Right lobe of liver (tissue), 6 donors: ENCODE measurements around the gene DUSP5. TPM values are rescaled to one million over a fixed set of nuclear protein-coding genes. Genes with fewer than 3 reads are reported as not detected.

Experiments used
- ATAC-seq, 4 donors: fragments of 200-7000 bp; cut with Tn5 transposase; one replicate each; pipeline ENCODE4 v1.9.1; 2020; ENCODE audit warnings: mild to moderate bottlenecking in 4 of 4, moderate library complexity in 4 of 4
- DNase-seq, 3 donors: peaks; one replicate each; pipeline ENCODE4 v3.0.0-alpha.2; 2020
- H3K27ac ChIP-seq, 3 donors: fragments of 200-600 bp; one replicate each; pipeline ENCODE4 v1.8.0; 2022
- H3K27me3 ChIP-seq, 2 donors: fragments of 200-600 bp; one replicate each; pipeline ENCODE4 v1.8.0; 2022
- H3K36me3 ChIP-seq, 4 donors: fragments of 200-600 bp; sonication (generic) in 1 of 4; one replicate each; pipeline versions ENCODE4 v1.5.1 to v1.8.0; 2017 to 2022; ENCODE audit warnings: control low read depth in 1 of 4
- H3K4me1 ChIP-seq, 4 donors: fragments of 200-600 bp; sonication (generic) in 1 of 4; one replicate each; pipeline versions ENCODE4 v1.5.1 to v1.8.0; 2017 to 2022; ENCODE audit warnings: control low read depth in 1 of 4
- H3K4me3 ChIP-seq, 3 donors: fragments of 200-600 bp; one replicate each; pipeline ENCODE4 v1.8.0; 2022
- H3K9me3 ChIP-seq, 4 donors: fragments of 200-600 bp; sonication (generic) in 1 of 4; one replicate each; pipeline versions ENCODE4 v1.5.1 to v1.8.0; 2017 to 2022; ENCODE audit warnings: control low read depth in 1 of 4
- POLR2A ChIP-seq: fragments of 450-650 bp; IDR thresholded peaks from one replicate; pipeline ENCODE4 v1.6.1; 2017; ENCODE audit warnings: antibody characterized with exemption, mild to moderate bottlenecking
- WGBS: methylation state at CpG from one replicate; pipeline ENCODE4 v1.1.6; 2018; ENCODE audit warnings: low coverage, low lambda C conversion rate; ENCODE audit not compliant: insufficient coverage; ENCODE audit errors: missing lambda C conversion rate; 5-methylcytosine and 5-hydroxymethylcytosine counted together
- intact Hi-C, 2 donors: fragments of 100-400 bp; cut with DNase I; formaldehyde crosslinking; loops; one replicate each; pipeline versions ENCODE4 v1.11.2 to v1.14.1; 2022
- total RNA-seq, 6 experiments: library from RNA; depleted of rRNA in 2 of 6; stranded (reverse); fragments of >200 nt in 2 of 6; fragmentation: NEBNext Ultra II Directional in 3 of 6; extraction: Animal tissue kit (Norgen Biotek cat#: 25700) in 3 of 6; gene quantifications; one replicate each; pipeline versions ENCODE4 v1.1.0 to v1.2.4, GENCODE V29; 2016 to 2023
- TF ChIP-seq, protein P1 (sequence below), 4 donors: fragments of 200-600 bp in 3 of 4; fragments of 450-650 bp in 1 of 4; IDR thresholded peaks; one replicate each; pipeline versions ENCODE4 v1.5.1 to v1.8.0; 2016 to 2022; ENCODE audit warnings: antibody characterized with exemption in 4 of 4, mild to moderate bottlenecking in 2 of 4
- donor health status: DM: no; HTN: yes; CAD: no.
- donor health status: DM: no; HTN: no; CAD: no.
- donor health status: DM: no; HTN: no; CAD: no.
- donor health status: DM: no; HTN: yes; CAD: no.
- donor health status: DM: no; HTN: yes; CAD: no.

DUSP5 gene
- total RNA-seq, 6 experiments from 2014 or later: 2.3 to 47.7 (median 10.8) TPM

DNA sequence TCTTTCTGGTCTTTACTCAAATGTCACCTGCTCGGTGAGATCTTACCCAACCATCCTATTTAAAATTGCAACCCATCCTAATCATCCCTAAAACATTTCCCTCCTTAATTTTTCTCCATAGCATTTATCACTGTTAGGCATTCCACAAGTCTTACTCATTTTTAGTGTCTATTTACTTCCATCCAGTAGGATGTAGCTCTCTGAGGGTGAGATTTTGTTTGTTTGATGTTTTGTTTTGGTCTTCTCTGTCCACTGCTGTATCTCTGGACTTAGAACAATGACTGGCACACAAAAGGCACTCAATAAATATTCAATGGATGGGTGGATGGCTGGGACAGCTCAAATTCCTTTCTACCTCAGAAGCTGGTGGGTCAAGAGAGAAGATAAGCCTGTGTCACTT lies 15.8 kb upstream of the DUSP5 start:
- no peak overlapping the region for H3K4me3 ChIP-seq
- intact Hi-C loops: no loop called here
- H3K27me3 ChIP-seq: no peaks in the 10 kb centered on the region
- DNase-seq: no peak
- no peaks in the 10 kb centered on the region for H3K4me1 ChIP-seq
- no peaks in the 10 kb centered on the region for H3K36me3 ChIP-seq
- WGBS: 70% methylated on average over 1 of the region's 1 CpG
- TF ChIP-seq, protein P1, sequence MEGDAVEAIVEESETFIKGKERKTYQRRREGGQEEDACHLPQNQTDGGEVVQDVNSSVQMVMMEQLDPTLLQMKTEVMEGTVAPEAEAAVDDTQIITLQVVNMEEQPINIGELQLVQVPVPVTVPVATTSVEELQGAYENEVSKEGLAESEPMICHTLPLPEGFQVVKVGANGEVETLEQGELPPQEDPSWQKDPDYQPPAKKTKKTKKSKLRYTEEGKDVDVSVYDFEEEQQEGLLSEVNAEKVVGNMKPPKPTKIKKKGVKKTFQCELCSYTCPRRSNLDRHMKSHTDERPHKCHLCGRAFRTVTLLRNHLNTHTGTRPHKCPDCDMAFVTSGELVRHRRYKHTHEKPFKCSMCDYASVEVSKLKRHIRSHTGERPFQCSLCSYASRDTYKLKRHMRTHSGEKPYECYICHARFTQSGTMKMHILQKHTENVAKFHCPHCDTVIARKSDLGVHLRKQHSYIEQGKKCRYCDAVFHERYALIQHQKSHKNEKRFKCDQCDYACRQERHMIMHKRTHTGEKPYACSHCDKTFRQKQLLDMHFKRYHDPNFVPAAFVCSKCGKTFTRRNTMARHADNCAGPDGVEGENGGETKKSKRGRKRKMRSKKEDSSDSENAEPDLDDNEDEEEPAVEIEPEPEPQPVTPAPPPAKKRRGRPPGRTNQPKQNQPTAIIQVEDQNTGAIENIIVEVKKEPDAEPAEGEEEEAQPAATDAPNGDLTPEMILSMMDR (IDR thresholded peaks at IDR 0.05): no peak
- TF ChIP-seq POLR2A: no peak
- no peaks in the 10 kb centered on the region for H3K9me3 ChIP-seq
- no peak for ATAC-seq
- H3K27ac ChIP-seq: no peak overlapping the region

DNA sequence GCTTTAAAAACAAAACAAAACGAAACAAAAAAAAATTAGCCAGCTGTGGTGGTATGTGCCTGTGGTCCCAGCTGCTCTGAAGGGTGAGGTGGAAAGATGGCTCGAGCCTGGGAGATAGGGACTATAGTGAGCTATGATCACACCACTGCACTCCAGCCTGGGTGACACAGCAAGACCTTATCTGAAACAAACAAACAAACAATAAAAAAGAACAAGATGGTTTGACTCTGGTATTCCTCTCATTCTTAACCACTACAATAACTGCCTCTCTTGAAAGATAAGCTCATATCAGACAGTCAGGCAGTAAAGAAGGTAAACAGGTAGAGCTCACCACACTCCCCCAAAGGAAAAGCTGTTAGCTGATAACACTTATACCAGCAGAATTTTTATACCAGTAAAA lies 14.1 kb upstream of the DUSP5 start:
- Histone ChIP-seq H3K4me3 (no peak overlapping the region), H3K27ac (no peak overlapping the region), H3K4me1 (no peaks in the 10 kb centered on the region), H3K36me3 (no peaks in the 10 kb centered on the region), H3K9me3 (no peaks in the 10 kb centered on the region), H3K27me3 (no peaks in the 10 kb centered on the region)
- TF ChIP-seq, protein P1 (IDR thresholded peaks at IDR 0.05): no peak
- TF ChIP-seq POLR2A: no peak
- intact Hi-C loops: no loop called here
- 65% methylated on average over 2 of the region's 2 CpGs for WGBS
- DNase-seq: no peak
- no peak for ATAC-seq

DNA sequence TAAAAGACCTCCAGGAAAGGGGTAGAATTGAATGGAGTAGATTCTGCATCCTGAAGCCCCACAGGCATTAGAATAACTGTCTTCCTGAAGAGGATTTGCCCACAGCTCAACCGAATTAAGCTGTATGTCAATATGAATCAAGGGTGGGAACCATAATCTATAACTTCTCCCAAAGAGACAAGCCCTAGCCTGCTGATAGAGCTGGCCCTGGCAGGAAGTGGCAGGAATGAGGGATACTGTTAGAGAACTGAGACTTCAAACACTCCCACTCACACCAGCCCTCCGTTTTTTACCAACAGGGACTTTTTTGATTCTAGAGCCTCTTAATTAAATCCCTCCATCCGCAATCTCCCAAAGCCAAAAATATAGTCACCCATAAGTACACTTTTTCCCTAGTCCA lies 12.2 kb upstream of the DUSP5 start:
- Histone ChIP-seq H3K36me3 (no peaks in the 10 kb centered on the region), H3K9me3 (no peaks in the 10 kb centered on the region), H3K27ac (no peak overlapping the region), H3K27me3 (no peaks in the 10 kb centered on the region), H3K4me3 (no peak overlapping the region), H3K4me1 (no peaks in the 10 kb centered on the region)
- no peak for DNase-seq
- intact Hi-C loops: no loop called here
- TF ChIP-seq, protein P1 (IDR thresholded peaks at IDR 0.05): no peak
- TF ChIP-seq POLR2A: no peak
- 60% methylated on average over 2 of the region's 3 CpGs for WGBS
- ATAC-seq: no peak

DNA sequence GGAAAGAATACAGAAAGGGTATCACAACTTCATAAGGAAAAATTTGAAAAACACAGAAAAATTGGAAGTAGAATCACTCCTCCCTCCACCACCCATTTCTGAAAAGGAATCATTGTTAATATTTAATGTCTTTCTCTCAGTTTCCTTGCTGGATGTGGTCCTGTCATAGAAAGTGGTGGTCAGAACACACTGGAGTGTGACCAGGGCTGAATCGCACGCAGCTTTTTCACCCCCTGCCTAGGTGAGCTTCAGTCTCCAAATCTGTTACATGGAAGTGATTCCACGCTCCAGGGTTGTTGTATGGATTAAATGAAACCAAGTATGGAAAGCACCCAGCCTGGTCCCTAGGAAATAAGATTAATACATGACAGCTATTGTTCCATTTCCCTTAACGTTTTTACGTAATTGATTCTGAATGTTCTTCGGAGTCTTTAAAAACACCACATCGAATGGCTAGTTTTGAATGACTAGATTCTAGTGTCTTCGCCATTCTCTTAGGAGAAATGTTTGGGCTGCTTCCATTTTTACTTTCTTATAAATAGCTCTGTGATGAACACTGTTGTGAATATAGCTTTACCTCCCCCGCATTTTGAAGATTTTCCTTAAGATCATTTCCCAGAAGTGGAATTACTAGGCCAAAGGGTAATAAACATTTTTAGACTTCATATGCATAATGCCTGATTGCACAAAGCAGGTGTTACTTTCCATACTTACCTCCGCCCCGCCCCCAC lies 10.9 kb upstream of the DUSP5 start:
- ATAC-seq (no peak), DNase-seq (no peak)
- H3K27ac ChIP-seq: no peak overlapping the region
- no peak for TF ChIP-seq POLR2A
- TF ChIP-seq, protein P1 (IDR thresholded peaks at IDR 0.05): no peak
- intact Hi-C loops: no loop called here
- no peak overlapping the region for H3K4me3 ChIP-seq
- H3K4me1 ChIP-seq: no peaks in the 10 kb centered on the region
- H3K9me3 ChIP-seq: no peaks in the 10 kb centered on the region
- H3K36me3 ChIP-seq: no peaks in the 10 kb centered on the region
- no peaks in the 10 kb centered on the region for H3K27me3 ChIP-seq
- WGBS: 85% methylated on average over 11 of the region's 11 CpGs
